Endothelial cell of umbilical vein (primary cell): ENCODE measurements around the gene AUTS2. TPM values are rescaled to one million over a fixed set of nuclear protein-coding genes. Genes with fewer than 3 reads are reported as not detected.

Source experiments
- BruUV-seq: library from RNA; stranded (reverse); fragments of 400-500 nt; replicated peaks from 2 replicates; lab custom pipeline; 2021; lab: Mats Ljungman, UMichigan
- CTCF ChIA-PET: fragments of 300-600, 350-600 bp; sonication (Branson Sonifier 250); formaldehyde crosslinking; loops from one replicate; lab custom pipeline; 2021; ENCODE audit warnings: antibody characterized with exemption, inconsistent platforms; lab: Charles Lee
- POLR2A ChIA-PET: fragments of 300-600, 350-600 bp; sonication (Branson Sonifier 250); formaldehyde crosslinking; loops from one replicate; lab custom pipeline; 2021; ENCODE audit warnings: antibody characterized with exemption, inconsistent platforms; lab: Charles Lee
- DNase-seq: peaks from one replicate; pipeline ENCODE4 v3.0.0-alpha.2; 2011; ENCODE audit warnings: low read depth, low spot score
- FAIRE-seq: peaks from 2 replicates; lab custom pipeline; 2011; peaks lifted over from hg19 to GRCh38; lab: Jason Lieb, UNC
- H2AFZ ChIP-seq: 2 replicates; pipeline ENCODE4 v1.6.0; 2012; ENCODE audit warnings: low read depth, low read length, control low read depth, inconsistent platforms
- H3K27ac ChIP-seq: 2 replicates; pipeline ENCODE4 v1.5.1; 2011; ENCODE audit warnings: low read depth, mild to moderate bottlenecking, control low read depth, low read length, moderate library complexity; ENCODE audit not compliant: insufficient read depth
- H3K27me3 ChIP-seq, 2 experiments: 2 replicates each; pipeline versions ENCODE4 v1.6.0 to v1.6.1; 2011; ENCODE audit warnings: low read length in 2 of 2, mixed read lengths in 1 of 2; ENCODE audit not compliant: control insufficient read depth in 2 of 2, insufficient read depth in 2 of 2
- H3K36me3 ChIP-seq, 2 experiments: 2 replicates in 1 of 2; 3 replicates in 1 of 2; pipeline ENCODE4 v1.5.1; 2011; ENCODE audit warnings: low read length in 2 of 2, mild to moderate bottlenecking in 1 of 2, moderate library complexity in 1 of 2; ENCODE audit not compliant: control insufficient read depth in 2 of 2, insufficient read depth in 2 of 2; ENCODE audit errors: extremely low read depth in 1 of 2
- H3K4me1 ChIP-seq: 3 replicates; pipeline ENCODE4 v1.5.1; 2011; ENCODE audit warnings: mild to moderate bottlenecking, low read length; ENCODE audit not compliant: control insufficient read depth, insufficient read depth; ENCODE audit errors: extremely low read depth
- H3K4me2 ChIP-seq: 2 replicates; pipeline ENCODE4 v1.6.1; 2011; ENCODE audit warnings: low read length, control low read depth, mixed read lengths; ENCODE audit not compliant: insufficient read depth
- H3K4me3 ChIP-seq, 3 experiments: fragments of 200-600 bp in 1 of 3; sonication (generic), shearing (Covaris generic) in 1 of 3; replicated peaks in 1 of 3; 2 replicates each; pipeline ENCODE4 v1.5.1; 2011 to 2016; ENCODE audit warnings: control low read depth in 3 of 3, low read length in 3 of 3, mild to moderate bottlenecking in 2 of 3, inconsistent platforms in 1 of 3, low read depth in 1 of 3, moderate library complexity in 1 of 3; ENCODE audit not compliant: insufficient read depth in 1 of 3
- H3K79me2 ChIP-seq: 2 replicates; pipeline ENCODE4 v1.6.0; 2012; ENCODE audit warnings: low read length, inconsistent platforms; ENCODE audit not compliant: control insufficient read depth, insufficient read depth
- H3K9ac ChIP-seq: replicated peaks from 2 replicates; pipeline ENCODE3; 2011; ENCODE audit warnings: low read length, control low read depth; ENCODE audit not compliant: insufficient read depth; ENCODE audit errors: extremely low read depth
- H3K9me1 ChIP-seq: replicated peaks from 3 replicates; pipeline ENCODE4 v1.6.0; 2011; ENCODE audit warnings: mild to moderate bottlenecking, low read length; ENCODE audit not compliant: control insufficient read depth, insufficient read depth; ENCODE audit errors: extremely low read depth
- H3K9me3 ChIP-seq: replicated peaks from 2 replicates; pipeline ENCODE4 v1.5.1; 2012; ENCODE audit warnings: low read length, inconsistent platforms; ENCODE audit not compliant: control insufficient read depth, insufficient read depth
- H4K20me1 ChIP-seq: replicated peaks from 2 replicates; pipeline ENCODE3; 2011; ENCODE audit warnings: mild to moderate bottlenecking, low read length; ENCODE audit not compliant: control insufficient read depth, insufficient read depth; ENCODE audit errors: extremely low read depth
- EZH2 ChIP-seq: IDR thresholded peaks from 2 replicates; pipeline ENCODE4 v1.6.1; 2012; ENCODE audit warnings: borderline replicate concordance, low read depth, mild to moderate bottlenecking, moderate library complexity, low read length, inconsistent platforms; ENCODE audit not compliant: severe bottlenecking
- FOS ChIP-seq: IDR thresholded peaks from 2 replicates; pipeline ENCODE4 v1.6.1; 2011; ENCODE audit warnings: mild to moderate bottlenecking, low read length, moderate library complexity, borderline replicate concordance; ENCODE audit not compliant: insufficient read depth
- GATA2 ChIP-seq: IDR thresholded peaks from 2 replicates; pipeline ENCODE4 v1.7.0; 2011; ENCODE audit warnings: low read depth, mild to moderate bottlenecking, moderate library complexity, mixed read lengths, low read length; ENCODE audit not compliant: insufficient read length, insufficient read depth
- JUN ChIP-seq: IDR thresholded peaks from 2 replicates; pipeline ENCODE4 v1.6.1; 2011; ENCODE audit warnings: borderline replicate concordance, low read depth; ENCODE audit not compliant: insufficient read length, insufficient read depth
- MYC ChIP-seq: IDR thresholded peaks from one replicate; pipeline ENCODE4 v1.6.1; 2011; ENCODE audit warnings: mild to moderate bottlenecking, low read depth, low read length
- POLR2A ChIP-seq: IDR thresholded peaks from 2 replicates; pipeline ENCODE4 v1.6.1; 2012; ENCODE audit warnings: low read depth, mild to moderate bottlenecking, control low read depth, low read length
- POLR2AphosphoS5 ChIP-seq: IDR thresholded peaks from 2 replicates; pipeline ENCODE4 v1.6.1; 2012; ENCODE audit warnings: low read depth, mild to moderate bottlenecking, control low read depth, low read length, moderate library complexity; ENCODE audit not compliant: insufficient read depth
- dilution Hi-C: fragments of 300-500 bp; cut with MboI; formaldehyde crosslinking; loops from one replicate; pipeline ENCODE4 v1.15.0; 2019; ENCODE audit warnings: low sequenced_read_pairs; ENCODE audit not compliant: extremely low pct_ligation_motif_present
- intact Hi-C: fragments of 100-400 bp; cut with micrococcal nuclease; formaldehyde crosslinking; loops from one replicate; pipeline ENCODE4 v1.10.0; 2022
- polyA plus RNA-seq, 4 experiments: library from polyadenylated mRNA; depleted of rRNA in 3 of 4; stranded (reverse) in 3 of 4; unstranded in 1 of 4; fragments of >200 nt; gene quantifications; 2 replicates each; pipeline versions ENCODE4 v1.2.1 to v1.2.3, GENCODE V29; 2011 to 2012; ENCODE audit warnings: missing spikeins in 1 of 4
- total RNA-seq: library from RNA; stranded (reverse); gene quantifications from 2 replicates; pipeline ENCODE4 v1.2.3, GENCODE V29; 2021
- TF ChIP-seq, protein P1 (sequence below): IDR thresholded peaks from 2 replicates; pipeline ENCODE4 v1.6.1; 2011; ENCODE audit not compliant: insufficient read depth, insufficient read length
- TF ChIP-seq, protein P2 (sequence below), 2 donors: IDR thresholded peaks; 1 replicate in 1 of 2; 2 replicates in 1 of 2; pipeline ENCODE4 v1.5.1; 2011; ENCODE audit warnings: low read length in 2 of 2, mild to moderate bottlenecking in 2 of 2, moderate library complexity in 2 of 2, control low read depth in 1 of 2, inconsistent platforms in 1 of 2, low read depth in 1 of 2; ENCODE audit not compliant: insufficient read depth in 1 of 2; ENCODE audit errors: extremely low read depth in 1 of 2

The AUTS2 gene
- total and polyA plus RNA-seq, 2 donors (not counting 3 experiments of a cell fraction or from before 2014, with no cell fraction given): 0.59 to 8.0 TPM

GRCh38 chr7:70457883-70458680 lies 859.8 kb downstream of the AUTS2 start:
- H3K4me2 ChIP-seq: no peak overlapping the region
- no peaks in the 10 kb centered on the region for H3K4me1 ChIP-seq
- ChIA-PET POLR2A (no interaction called here), CTCF (no interaction called here)
- H3K27ac ChIP-seq: no peak overlapping the region
- dilution Hi-C loops (no loop called here), intact Hi-C loops (no loop called here)
- no peaks in the 10 kb centered on the region for H3K9me1 ChIP-seq
- no peaks in the 10 kb centered on the region for H4K20me1 ChIP-seq
- no TSS peak for BruUV-seq
- no peaks in the 10 kb centered on the region for H3K79me2 ChIP-seq
- H3K27me3 ChIP-seq: no peaks in the 10 kb centered on the region
- FAIRE-seq (no peak), DNase-seq (no peak)
- H3K36me3 ChIP-seq: no peaks in the 10 kb centered on the region
- TF ChIP-seq POLR2A (no peak), POLR2AphosphoS5 (no peak), MYC (no peak), JUN (no peak), GATA2 (no peak), EZH2 (no peak), FOS (no peak)
- TF ChIP-seq, protein P1, sequence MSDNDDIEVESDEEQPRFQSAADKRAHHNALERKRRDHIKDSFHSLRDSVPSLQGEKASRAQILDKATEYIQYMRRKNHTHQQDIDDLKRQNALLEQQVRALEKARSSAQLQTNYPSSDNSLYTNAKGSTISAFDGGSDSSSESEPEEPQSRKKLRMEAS: no peak
- TF ChIP-seq, protein P2, sequence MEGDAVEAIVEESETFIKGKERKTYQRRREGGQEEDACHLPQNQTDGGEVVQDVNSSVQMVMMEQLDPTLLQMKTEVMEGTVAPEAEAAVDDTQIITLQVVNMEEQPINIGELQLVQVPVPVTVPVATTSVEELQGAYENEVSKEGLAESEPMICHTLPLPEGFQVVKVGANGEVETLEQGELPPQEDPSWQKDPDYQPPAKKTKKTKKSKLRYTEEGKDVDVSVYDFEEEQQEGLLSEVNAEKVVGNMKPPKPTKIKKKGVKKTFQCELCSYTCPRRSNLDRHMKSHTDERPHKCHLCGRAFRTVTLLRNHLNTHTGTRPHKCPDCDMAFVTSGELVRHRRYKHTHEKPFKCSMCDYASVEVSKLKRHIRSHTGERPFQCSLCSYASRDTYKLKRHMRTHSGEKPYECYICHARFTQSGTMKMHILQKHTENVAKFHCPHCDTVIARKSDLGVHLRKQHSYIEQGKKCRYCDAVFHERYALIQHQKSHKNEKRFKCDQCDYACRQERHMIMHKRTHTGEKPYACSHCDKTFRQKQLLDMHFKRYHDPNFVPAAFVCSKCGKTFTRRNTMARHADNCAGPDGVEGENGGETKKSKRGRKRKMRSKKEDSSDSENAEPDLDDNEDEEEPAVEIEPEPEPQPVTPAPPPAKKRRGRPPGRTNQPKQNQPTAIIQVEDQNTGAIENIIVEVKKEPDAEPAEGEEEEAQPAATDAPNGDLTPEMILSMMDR (IDR thresholded peaks at IDR 0.05; ENCODE audit: extremely low read depth in 1 of 2, insufficient read depth in 1 of 2, low read depth in 1 of 2, low read length in 2 of 2): no peak
- peaks cover 3% of the 10 kb centered on the region for H3K9me3 ChIP-seq
- no peak overlapping the region for H2AFZ ChIP-seq
- no peak overlapping the region for H3K9ac ChIP-seq
- no peak overlapping the region for H3K4me3 ChIP-seq
